Activated CD4-positive, alpha-beta T cell treated with anti-CD3 and anti-CD28 coated beads, Interleukin-10, Interleukin-2, amounts not matched to agents 100 ng/mL and 50 ng/mL, durations not matched to agents 16 hours and 8 hours (primary cell): Measurements from ENCODE around the gene POU2F1.
"Not testable (repeated sequence)": the region's sequence is repeated elsewhere in the genome, so short reads cannot be mapped to it uniquely, and the experiment has no call there.

Source experiments
- DNase-seq: peaks from one replicate; pipeline ENCODE4 v3.0.0-alpha.2; 2020

The POU2F1 gene

DNA sequence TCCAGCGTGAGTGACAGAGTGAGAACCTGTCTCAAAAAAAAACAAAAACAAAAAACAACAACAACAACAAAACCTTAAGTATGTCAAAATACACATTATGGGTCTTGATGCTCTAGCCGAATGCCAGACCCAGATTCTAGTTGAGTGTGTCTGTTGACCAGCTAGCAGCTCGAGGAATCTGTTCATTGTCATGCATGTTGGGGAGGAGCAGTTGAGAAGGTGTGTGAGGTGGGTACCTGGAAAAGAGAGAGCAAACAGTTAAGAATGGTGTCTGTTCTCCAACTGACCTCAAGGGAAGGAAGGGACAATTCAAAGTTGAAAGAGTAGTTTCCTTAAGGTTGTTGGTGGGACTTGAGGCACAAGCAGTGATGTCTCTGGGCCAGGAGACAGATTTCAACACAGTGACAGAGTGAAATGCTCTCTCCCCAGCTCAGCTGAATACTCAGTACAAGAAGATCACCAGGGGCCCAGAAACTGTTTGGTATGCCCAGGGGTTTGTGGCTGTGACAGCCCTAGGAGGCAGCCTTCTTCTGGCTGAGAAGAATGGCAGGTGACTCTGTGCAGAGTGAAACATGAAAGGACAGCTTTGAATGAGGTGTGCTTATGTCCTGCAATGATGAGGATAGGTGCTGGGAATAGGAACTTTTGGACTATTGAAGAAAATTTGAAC lies 14.4 kb upstream of the POU2F1 start:
- no peak for DNase-seq

DNA sequence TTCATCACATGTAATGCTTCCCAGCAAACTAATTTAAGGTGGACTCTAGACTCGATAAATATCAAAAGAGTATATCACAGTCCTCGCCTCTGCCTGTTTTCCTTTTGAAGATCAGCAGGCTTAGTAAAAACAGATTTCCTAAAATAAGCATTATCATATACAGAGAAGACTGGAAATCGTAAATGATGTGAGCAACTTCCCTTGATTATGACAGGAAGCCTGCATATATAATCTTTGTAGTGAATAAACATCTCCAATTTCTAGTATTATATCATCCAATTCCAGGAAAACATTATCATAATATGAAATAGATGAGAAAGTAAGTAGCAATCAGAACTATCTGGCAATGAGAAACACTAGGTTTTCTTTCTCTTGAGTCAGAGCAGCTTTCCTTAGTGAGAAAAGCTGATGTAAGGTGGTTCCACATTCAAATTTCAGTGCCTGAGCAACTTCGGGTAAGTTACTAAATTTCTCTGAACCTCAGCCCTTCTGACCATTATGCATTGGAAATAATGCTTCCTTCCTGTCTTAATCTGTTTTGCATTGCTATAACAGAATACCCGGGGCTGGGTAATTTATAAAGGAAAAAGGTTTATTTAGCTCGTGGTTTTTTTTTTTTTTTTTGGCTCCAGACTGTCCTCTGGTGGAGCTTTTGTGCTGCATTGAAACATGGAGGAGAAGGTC lies 12.6 kb upstream of the POU2F1 start:
- peak; percentile 59 for DNase-seq

DNA sequence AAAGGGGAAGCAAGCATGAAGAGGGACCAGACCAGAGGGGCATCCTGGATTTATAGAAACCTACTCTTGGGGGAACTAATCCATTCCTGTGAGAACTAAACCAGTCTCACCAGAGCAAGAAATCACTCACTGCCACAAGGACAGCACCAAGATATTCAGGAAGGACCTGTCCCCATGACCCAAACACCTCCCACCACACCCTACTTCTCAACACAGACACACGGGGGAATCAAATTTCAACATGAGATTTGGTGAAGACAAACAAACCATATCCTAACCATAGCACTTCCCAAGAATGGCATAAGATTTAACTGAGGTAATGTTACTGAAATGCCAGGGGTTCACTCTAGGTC lies 12.1 kb upstream of the POU2F1 start:
- DNase-seq, result no peak

DNA sequence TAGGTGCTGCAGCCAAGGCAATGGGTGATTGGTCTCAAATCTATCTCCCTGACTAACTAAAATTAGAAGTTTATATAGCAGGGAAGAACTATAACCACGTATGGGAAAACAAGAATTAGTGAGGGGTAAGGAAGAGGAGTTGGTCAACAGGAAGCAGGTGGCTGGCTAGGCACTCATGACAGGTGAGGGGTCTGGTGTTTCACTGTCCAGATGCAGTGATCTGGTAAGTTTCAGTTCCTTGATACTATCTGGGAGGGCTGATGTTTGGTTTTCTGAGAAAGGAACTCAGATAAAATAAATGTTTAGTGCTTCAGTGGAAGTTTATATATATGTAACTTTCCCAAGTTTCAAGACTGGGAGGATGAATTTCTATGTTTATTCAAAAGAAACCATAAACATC lies 11.6 kb upstream of the POU2F1 start:
- no peak for DNase-seq

DNA sequence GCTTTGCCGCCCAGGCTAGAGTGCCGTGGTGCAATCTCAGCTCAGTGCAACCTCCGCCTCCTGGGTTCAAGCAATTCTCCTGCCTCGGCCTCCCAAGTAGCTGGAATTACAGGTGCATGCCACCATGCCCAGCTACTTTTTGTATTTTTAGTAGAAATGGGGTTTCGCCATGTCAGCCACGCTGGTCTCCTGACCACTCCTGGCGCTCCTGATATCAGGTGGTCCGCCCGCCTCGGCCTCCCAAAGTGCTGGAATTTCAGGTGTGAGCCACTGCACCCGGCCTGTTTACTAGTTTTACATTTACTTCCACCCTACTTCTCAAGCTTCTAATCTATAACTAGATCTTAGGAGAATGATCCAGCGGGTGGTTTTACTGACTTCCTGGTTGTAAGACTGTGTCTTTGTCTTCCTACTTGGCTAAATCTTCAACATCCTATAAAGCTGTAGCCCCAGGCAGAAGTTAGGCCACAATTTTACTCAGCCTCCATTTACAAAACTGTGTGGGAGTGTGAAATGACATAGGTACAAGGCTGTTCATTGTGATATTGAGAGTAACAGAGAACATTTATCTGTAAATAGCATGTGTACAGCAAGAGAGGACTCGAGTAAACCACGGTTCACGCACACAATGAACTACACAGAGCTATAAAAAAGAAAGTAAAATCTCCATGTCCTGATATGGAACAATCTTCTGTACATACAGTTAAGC lies 9.6 kb upstream of the POU2F1 start:
- no peak for DNase-seq

DNA sequence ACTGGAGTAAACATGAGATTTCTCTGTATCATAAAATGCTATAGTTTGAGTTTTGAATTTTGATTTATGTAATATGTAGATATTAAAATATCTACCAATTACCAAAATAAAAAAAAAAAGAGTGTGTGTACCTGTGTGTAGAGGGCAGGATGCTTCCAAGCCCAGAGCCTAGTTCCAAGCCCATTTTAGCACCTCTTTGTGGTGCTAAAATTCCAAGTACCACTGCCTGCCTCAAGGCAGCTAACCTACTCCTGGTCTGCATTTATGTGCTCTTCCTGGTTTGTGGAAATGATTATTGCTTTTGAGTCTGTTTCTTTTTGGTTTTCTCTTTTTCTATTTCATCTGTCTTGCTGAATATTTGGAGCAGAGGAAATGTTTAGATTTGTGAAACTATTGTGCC lies 8.7 kb upstream of the POU2F1 start:
- no peak for DNase-seq

DNA sequence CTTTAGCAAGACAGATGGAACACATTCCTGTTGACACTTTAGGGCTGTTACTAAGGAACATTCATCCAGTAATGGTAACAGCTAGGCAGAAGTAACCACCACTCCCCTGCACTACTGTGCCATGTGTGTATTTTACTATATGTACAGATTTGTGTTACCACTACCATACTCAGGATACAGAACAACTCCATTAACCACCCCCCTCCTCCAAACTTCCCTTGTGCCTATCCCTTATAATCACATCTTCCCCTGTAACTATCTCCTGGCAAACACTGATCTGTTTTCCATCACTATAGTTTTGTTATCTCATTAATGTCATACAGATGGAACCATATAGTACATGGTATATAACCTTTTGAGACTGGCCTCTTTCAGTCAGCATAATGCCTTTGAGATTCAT lies 3.9 kb upstream of the POU2F1 start:
- DNase-seq, result no peak

DNA sequence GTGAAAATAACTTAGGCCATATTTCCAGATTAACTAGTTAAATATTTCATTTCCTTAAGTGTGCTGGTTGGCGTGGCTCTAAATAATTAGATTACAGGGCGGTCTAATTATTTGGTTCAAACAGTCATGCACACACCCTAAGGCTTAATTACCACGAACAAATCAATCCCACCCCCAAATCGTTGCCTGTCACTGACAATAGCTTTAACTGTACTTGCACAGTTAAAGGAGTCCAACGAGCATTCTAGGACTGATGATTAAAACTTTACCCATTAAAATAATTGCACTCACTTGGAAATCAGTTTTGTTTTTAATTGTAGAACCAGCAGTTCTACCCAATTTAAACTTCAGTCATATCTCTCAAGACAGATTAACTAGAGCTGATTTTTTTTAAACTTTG lies 1.5 kb upstream of the POU2F1 start:
- DNase-seq, result no peak

DNA sequence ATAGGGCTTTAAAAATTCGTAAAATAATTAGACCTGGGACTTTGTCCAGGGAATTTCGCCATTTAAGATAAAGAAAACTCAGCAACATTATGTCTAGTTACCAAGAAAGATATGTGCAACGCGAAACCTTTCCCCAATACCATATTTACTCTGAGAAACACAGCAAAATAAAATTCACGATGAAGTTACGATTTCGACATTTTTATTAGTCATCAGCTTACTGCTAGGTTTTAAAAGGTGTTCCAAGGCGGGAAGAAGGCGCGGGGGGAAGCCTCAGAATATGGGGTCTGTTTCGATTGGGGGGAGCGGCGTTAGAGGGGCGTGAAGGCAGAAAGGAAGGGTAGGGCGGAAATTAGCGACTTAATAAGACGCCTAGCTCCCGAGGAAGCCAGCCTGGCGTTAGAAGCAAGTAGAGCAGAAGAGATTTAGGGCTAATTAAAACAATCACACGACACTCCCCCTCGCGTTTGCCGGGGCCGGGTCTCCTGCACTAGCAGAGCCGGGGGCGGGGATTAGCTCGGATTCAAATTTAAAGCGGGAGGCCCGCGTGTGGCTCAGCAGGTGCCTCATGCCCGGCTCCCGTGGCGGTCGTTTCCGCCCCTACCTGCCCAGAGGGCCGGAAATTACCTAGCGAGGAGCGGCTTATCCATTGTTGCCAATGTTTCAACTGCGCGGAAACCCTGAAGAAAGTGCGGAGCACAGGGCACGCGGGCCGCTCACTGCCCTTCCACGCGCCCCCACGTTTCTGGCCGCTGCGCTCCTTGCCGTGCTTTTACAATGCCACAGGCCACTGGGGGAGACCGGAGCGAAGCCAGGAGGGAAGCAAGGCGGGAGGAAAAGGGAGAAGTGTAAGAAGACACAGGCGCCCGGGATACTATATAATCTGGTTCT lies 795 bp upstream of the POU2F1 start:
- peak; percentile 92 for DNase-seq

DNA sequence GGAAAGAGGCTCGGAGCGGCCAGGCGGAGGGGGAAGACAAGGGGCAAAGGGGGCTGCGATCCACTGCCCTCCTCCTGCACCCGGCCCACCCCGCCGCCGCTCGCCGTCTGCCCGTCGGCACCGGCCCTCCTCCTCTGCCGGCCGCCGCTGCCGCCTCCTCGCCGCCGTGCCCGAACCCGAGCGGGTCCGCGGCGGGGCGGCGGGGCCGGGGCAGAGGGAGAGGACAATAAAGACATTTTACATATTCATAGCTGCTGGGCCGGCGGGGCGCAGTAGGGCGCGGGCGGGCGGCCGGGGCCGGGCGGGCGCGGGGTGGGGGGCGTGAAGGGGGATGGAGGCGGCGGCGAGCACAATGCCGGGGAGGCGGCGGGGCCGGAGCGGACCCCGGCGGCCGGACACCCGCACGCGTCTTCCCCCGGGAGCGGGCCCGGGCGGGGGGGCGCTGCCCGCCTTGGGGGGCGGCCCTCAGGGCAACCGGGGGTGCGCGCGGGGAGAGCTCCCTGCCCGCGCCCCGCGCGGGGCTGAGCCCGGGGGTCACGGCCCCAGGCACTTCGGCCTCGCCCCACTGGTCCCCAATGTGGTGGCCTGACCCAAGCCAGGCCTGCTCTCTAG lies 546 bp downstream of the POU2F1 start:
- DNase-seq, result no peak

DNA sequence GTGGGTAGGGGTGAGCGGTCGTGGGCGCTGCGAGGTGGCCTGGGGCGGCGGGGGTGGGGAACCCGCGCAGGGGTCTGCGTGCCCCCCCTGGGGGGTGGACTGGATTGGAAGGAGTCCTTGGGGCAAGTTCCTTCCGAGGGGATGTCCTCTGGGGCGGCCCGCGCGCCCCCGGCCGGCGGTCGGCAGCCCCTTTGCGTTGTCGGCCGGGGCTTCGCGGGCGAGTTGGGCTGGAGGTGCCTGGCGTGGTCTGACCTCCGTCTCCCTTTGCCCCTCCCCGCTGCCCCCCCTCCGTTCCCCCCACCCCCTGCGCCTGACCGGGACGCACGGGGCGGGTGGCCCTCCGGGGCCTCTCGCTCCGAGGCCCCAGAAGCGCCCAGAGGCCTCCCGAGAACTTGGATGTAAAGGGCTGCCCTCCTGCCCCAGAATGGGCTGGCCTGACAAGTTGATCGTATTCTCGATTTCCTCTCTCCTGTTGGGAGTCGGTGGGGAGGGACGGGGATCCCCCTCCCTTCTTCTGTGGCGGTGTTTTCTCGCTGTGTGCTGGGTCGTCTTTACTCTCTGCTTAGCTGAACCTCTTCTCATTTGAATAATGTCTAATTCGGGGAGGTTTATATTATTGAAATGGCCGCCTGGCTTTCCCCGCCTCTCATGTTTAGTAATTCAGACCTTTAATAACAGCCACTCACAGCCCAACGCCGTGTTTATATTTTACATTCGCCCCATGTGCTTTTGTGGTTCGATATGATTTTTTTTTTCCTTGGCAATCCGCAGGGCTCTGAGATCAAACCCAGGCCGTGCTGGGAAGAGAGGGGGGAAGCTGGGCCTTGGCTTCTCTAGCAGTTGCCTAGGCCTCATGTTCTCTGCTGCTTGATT lies 1.3 kb downstream of the POU2F1 start:
- DNase-seq, result peak; percentile 76

DNA sequence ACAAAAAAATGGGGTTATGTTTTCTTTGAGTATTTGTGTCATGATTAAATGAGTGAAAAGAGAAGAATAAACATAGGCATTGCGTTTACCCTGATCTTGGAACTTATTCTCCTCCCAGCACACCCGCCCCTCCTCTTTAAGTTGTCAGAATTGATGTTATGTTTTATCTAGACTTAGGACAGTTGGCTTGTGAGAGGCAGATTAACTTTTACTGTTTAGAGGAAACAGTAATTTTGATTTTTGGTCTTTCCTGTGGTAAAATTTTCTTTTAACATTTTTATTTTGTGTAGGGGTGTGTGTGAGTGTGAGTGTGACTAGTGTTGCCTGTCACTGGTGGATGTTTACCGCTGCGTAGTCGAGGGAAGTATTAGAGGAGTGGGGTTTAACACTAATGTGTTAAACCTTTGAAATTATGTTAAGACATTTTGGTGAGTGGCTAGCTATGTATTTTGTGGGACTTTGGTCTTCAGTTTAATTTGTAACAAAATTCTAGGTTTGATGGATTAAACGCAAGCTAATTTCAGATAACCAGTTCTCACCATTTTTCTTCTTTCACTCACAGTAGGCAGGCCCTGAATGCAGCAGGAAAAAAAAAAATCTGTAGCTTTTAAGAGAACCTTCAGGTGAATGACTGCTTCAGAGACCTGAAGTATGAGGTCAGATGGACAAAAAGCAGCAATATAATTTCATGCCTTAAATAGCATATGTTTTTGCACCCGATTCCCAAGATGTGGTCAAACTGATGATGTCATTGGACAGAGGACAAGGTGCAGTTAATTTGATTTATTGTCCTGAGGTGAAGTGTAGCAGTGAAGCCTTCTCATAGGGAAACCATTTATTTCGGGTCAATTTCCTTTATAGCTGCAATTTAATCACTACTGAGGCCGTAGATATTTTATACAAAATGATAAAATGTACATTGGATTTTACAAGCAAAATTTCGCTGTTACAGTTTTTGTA lies 2.7 kb downstream of the POU2F1 start:
- DNase-seq, result no peak

DNA sequence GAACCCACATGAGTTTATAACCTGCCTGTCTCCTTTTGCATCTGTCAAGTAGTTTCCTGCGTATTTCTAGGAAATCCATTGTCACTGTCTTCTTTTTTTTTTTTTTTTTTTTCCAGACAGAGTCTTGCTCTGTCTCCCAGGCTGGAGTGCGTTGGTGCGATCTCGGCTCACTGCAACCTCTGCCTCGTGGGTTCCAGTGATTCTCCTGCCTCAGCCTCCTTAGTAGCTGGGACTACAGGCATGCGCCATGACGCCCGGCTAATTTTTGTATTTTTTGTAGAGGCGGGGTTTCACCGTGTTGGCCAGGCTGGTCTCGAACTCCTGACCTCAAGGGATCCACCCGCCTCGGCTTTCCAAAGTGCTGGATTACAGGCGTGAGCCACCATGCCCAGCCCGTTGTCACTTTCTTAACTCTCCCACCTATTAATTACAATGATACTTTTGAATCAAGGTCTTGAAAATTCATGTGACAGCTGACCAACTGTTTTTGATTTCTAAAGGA lies 4.1 kb downstream of the POU2F1 start:
- DNase-seq, result not testable (repeated sequence)

DNA sequence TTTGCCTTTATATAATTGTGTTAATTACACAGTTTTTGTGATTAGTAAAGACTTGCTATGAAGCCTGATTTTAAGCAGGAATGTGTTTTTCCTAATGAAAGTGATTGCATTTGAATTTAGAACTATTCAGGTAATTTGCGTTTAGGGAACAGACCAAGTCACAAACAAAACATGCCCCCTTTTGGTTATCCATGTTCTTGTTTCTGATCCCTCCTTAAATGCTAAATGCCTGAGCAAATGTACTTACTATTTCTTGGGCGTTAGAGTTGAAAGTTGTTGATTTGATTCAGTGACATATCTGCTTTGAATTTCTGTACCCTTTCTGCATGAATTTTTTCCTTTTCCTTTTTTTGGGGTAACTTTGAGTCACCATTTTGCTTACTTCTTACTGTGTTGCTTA lies 5.2 kb downstream of the POU2F1 start:
- no peak for DNase-seq

DNA sequence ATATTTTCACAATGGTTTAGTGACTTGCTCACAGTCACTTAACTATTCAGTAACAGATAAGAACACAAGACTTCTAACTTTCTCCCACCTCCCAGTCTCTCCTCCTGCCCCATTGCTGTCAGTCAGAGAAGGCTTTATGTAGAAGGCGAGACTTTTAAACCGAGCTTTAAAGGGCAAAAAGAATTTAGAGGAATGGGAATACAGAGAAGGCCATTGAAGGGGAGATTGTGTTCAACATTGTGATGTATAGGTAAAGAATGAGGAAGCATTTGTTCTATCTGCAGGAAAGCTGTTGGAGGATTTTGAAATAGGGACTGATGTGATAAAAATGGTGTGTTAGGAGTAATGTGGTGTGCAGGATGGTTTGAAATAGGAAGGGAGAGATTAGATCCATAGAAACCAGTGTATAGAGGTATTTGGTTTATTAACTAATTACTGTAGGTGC lies 7.3 kb downstream of the POU2F1 start:
- no peak for DNase-seq

DNA sequence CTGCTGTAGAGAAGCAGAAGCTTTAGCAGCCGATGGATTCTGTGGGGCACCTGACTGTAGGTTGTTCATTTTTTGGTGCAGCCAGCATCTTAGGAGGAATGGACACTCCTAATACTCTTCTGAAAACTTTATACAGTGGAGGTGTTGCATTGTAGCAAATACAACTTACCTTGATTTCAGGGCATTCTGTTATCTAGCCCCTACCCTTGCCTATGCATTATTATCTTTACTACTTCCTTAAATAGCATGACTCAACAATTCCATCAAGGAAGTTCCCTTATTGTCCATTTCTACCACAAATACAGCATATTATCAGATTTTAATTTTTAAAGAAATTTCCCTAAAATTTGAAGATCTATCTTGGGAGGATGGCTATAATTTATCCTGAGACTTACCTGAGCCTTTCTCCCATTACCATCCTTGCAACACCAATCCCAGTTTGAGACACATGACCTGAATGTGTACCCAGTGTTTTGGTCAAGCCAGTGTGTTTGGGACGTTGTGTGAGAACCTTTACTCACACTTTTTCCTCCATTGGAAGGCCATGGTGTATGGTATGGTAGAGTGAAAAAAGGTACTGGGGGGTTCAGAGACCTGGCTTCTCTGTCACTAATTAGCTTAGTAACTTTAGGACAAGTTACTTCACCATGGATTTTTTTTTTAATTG lies 9.2 kb downstream of the POU2F1 start:
- no peak for DNase-seq

DNA sequence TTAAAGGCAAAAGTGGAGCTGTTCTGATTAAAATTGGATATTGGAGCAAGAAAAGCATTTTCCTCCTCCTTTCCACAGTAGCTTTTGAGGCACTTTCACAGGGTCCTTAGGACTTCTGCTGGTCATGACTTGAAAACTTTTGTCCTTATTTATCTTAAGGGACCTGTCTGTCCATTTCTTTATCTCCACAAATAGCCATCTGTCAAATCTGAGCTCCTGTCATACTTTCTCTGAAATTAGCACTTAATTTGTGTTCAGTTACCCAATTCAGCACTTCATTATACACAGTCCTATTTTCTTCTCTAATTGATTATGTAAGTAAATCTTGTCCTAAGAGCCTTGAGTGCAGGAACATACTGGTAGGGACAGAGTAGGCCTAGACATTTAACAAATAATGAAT lies 9.8 kb downstream of the POU2F1 start:
- no peak for DNase-seq

DNA sequence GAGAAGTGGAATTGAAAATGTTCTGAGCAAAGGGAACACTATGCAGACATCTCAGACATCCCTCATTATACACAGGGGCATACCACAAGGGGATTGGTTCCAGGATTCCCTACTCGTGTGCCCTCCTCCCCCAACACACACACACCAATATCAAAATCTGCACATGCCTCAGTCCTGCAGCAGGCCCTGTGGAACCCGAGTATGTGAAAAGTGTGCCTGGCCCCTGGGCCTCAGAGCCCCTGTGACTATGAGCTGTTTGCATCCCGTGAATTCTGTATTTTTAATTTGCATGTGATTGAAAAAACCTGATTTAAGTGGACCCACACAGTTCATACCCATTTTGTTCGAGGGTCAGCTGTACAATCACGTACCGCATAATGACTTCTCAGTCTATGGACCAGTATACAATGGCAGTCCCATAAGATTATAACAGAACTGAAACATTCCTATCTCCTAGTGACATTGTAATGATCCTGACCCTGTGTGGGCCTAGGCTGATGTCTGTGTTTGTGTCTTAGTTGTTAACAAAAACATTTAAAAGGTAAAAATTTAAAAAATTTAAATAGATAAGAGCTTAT lies 11.3 kb downstream of the POU2F1 start:
- DNase-seq, result no peak

DNA sequence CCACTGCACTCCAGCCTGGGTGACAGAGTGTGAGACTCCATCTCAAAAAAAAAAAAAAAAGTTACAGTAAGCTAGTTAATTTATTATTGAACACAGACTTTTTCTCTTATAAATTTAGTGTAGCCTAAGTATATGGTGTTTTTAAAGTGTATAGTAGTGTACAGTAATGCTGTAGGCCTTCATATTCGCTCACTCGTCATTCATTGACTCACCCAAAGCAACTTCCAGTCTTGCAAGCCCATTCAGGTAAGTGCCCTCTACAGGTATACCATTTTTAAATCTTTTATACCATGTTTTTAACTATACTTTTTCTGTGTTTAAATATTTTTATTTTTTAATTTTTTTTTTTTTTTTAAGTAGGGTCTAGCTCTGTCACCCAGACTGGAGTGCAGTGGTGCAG lies 12.1 kb downstream of the POU2F1 start:
- no peak for DNase-seq
